ENCODE measurements around the gene PTTG1IP.

The PTTG1IP gene

DNA sequence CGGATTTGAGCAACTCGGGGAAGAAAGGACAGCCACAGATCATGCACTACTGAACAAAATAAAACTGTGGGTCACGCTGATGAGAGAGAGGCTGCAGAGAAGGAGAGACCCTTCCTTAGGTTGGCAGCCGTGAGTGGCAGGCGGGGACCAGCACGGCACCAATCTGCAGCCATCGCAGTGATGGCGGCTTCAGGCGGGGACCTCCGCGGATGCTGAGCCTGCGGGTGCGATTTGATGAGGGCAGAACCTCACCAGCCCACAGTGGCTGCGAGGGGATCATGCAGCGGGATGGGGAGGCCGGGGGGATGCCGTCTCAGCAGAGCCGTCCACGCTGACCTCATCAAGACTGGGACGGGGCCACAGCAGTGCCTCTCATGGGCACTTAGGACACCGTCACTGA is 35.4 kb upstream of the PTTG1IP start:
- no peak for DNase-seq

- no peak for DNase-seq
Observed at GRCh38 chr21:44907966-44908895, 34.7 kb upstream of the PTTG1IP start.

- DNase-seq: no peak
Observed at GRCh38 chr21:44907225-44907965, 33.9 kb upstream of the PTTG1IP start.

- no peak for DNase-seq
Observed at GRCh38 chr21:44905728-44906090, 32.2 kb upstream of the PTTG1IP start.

DNA sequence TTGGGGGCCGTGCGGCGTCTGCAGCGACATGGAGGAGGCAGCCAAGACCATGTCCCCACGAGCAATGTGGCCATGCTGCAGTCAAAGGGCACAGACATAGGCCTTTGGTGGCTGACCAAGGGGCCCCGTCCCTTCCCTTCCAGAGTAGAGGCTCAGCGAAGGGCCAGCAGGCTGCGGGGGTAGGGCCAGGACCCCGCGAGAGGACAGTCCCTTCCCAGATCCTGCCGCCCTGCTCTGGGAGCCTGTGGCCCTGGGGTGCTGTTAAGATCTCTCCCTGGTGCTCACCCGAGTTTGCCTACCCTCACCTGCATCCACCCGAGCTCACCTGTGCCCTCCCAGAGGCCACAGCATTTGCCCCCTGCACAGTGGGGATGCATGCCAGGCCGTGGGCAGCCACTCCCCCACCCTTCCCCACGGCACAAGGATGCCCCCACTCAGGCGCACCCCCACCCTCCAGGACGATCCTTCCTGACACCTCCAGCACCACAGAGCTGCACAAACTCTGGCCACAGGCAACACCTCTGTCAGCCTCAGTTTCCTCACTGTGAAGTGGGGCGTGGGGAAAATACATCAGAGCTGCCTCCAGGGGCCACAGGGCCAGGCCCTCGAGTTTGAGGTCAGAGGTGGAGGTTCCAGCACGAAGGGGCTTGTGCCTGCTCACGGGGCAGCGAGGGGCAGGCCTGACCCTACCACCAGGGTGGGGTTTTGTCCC is 31.7 kb upstream of the PTTG1IP start:
- no peak for DNase-seq

- no peak for DNase-seq
Observed at GRCh38 chr21:44904141-44904923, 30.8 kb upstream of the PTTG1IP start.

DNA sequence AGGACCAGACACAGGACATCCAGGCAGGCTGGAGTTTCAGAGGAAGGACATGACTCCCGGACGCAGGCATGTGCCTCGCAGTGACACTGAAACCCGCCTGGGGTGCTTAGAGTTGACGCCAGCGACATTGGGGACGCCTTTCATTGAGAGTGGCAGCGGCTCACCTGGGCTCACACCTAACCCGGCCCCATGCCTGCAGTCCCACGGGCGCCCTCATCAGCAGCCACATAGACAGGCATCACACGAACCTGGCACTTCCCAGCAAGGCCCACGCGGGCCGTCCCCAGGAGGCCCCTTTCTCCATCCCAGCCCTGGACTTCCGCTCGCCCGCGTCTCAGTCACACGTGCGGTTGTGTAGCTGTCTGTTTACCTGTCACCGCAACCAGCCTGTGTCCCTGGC is 30.2 kb upstream of the PTTG1IP start:
- no peak for DNase-seq

DNA sequence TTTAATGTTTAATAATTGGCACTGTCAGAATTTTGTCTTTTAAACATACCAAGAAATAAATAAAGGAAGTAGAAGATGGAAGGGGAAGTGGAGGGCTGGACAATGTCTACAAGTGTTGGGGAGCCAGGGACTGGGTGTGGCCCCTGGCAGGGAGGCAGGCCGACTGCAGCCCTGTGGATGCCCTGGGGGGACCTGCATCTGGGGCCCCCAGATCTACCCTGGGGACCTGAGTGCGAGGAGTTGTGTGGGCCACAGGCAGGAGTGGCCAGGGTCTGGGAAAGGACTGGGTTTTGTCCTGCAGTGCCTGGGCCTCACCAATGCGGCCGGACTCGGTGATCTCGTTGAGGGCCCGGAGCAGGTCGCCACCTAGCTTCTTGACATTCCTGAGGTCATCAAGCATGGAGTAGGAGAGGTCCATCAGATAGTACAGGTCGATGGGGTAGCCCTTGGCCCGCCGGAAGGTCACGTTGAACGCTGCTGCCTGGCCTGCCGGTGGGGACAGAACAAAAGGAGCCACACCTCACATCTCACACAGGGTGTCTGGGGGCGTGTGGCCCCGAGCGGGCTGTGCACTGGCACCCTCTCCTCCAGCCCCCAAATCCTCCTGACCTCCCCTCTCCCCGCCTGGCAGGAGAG is 29.7 kb upstream of the PTTG1IP start:
- no peak for DNase-seq

DNA sequence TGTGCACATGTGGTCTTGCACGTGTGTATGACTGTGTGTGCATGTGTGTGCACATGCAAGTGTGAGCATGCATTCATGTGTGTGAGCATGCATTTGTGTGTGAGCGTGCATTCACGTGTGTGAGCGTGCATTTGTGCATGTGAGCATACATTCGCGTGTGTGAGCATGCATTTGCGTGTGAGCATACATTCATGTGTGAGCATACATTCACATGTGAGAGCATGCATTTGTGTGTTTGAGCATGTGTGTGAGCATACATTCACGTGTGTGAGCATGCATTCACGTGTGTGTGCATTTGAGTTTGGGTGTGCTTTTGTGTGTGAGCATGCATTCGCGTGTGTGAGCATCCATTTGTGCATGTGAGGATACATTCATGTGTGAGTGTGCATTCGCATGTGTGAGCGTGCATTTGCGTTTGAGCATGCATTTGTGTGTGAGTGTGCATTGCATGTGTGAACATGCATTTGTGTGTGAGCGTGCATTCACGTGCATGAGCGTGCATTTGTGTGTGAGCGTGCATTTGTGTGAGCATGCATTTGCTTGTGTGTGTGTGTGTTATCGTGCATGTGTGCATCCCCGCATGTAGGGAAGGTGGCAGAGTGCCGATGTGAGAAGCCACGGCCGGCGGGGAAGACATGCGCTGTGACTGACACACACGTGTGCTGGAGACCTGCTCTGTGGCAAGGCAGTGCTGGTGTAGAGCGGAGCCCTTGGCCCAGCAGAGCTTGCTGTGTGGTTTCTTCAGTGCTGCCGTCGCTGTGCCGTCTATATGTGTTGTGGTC is 29.0 kb upstream of the PTTG1IP start:
- no peak for DNase-seq

GRCh38 chr21:44901391-44902074 is 28.0 kb upstream of the PTTG1IP start:
- DNase-seq: no peak

GRCh38 chr21:44900559-44901251 is 27.2 kb upstream of the PTTG1IP start:
- no peak for DNase-seq

DNA sequence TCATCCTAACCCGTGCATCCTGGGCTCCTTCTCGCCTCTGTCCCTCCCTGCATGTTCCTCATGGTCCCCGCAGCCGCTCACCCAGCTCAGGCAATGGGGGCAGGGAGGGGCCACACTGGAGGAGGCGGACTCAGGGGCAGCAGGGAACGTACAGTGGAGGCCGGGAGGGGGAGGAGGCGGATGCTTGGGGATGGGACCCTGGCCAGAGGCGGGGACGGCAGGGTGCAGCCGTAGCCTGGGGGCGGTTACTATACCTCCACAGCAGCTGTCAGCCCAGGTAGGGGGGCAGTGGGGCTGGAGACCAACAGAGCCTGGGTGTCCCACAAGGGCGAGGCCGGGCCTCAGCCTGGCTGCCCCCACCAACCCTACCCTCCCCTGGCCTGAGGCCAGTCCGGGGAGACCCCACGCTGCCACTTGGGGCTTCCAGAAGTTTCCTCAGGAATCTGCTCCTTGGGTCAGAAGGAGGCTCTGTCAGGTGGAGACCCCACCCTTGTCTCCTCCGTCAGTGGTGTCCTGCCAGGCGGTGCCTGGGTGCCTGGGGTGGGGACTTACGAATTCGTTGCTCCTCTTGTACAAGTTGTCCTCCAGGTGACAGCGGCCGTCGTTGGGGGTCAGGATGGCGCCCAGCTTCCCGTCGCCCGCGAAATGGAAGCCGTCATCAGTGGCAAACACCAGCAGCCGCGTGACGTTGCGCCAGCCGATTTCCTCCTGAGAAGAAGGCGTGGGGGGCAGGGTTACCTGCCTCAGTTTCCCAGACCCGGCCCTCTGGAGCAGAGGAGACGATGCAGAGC is 26.5 kb upstream of the PTTG1IP start:
- no peak for DNase-seq

GRCh38 chr21:44898851-44899767 is 25.6 kb upstream of the PTTG1IP start:
- no peak for DNase-seq

- no peak for DNase-seq
Observed at GRCh38 chr21:44898011-44898488, 24.6 kb upstream of the PTTG1IP start.

DNA sequence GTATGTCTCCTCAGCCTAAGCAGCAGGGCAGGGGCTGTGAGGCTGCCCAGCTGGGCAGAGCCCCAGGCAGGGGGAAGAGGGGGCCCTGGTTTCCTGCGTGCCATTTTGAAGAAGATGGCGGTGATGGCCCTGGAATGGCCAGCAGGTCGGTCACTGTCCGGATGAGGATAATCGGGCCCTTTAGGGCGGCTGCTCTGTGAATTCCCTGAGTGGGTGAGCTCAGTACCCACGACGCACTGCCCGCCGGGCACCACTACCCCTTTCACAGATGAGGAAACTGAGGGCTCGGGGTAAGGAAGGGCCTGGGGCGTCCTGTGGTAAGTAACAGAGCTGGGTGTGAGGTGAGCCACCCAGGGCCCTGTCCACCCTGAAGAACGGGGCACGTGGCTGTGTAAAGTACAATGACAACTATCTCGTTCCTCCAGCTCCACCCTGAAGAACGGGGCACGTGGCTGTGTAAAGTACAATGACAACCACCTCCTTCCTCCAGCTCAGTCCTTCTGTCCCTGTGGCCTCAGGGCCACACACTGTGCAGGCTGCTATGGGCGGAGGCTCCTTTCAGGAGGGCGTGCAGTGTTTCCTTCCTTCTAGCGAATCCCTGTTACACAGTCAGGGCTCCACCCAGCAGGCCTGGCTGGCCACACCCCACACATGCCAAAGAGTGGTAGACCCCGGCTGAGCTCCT is 24.0 kb upstream of the PTTG1IP start:
- no peak for DNase-seq

DNA sequence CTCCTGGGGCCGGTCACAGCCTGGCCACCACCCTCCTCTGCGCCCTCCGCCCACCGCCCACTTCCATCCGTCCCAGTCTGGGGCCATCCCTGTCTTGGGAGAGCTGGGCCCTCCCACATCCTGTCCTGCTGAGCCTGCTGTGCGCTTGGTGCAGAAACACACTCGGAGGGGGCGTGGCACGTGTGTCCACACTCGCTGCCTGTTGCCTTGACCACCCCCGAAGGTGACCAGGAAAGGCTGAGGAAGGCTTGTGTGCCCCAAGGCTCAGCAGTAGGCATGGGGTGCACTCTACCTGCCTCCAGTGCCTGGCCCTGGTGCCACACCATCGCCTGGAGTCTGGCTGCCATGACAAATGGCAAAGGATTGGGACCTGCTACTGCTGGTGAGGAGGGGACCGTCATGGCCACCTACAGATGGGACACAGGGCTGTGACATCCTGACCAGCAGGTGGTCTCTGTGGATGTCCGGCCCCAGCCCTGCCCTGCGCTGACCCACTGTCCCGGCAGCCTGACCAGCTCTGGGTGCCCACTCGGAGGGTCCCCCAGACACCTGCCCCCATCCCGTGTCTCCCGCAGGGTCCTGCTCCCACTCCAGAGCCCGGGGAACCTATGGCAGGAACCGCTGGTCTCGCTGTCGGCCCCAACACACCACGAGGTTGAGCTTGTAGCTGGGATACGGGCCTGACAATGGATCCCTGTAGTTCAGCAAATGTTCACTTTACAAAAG is 23.2 kb upstream of the PTTG1IP start:
- no peak for DNase-seq

DNA sequence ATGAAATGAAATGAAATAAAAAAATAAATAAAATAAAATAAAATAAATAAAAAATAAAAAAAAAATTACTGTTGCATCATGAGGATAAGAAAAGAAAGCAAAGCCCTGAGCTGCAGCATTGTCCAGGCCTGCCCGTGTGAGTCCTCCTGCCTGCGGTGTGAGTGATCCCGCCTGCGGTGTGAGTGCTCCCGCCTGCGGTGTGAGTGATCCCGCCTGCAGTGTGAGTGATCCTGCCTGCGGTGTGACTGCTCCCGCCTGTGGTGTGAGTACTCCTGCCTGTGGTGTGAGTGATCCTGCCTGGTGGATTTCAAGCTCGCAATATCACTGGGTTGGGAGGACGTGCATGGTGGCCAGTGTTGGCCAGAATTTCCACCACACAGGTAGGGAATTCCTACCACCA is 22.4 kb upstream of the PTTG1IP start:
- DNase-seq: no peak
